Measurements from ENCODE around the gene PRRC2B. TPM values are rescaled to one million over a fixed set of nuclear protein-coding genes. Genes with fewer than 3 reads are reported as not detected.

PRRC2B gene
- total and polyA plus RNA-seq, 2 of the 8 experiments (the other 6 are each of a cell fraction or from before 2014, with no cell fraction given): 37.3 to 249 TPM

- H3K18ac ChIP-seq (ENCODE audit: extremely low read depth, low read length): no peak overlapping the region
- no peaks in the 10 kb centered on the region for H3K79me1 ChIP-seq (ENCODE audit: low read depth, low read length)
- no peaks in the 10 kb centered on the region for H3K79me2 ChIP-seq (ENCODE audit: control insufficient read depth in 1 of 2, insufficient read depth in 2 of 2, low read length in 2 of 2)
- no peak overlapping the region for H3K9ac ChIP-seq (replicated peaks in 1 of 4; ENCODE audit: extremely low read depth in 1 of 4, low read depth in 3 of 4, low read length in 3 of 4)
- peaks cover 3 to 5% of the 10 kb centered on the region in 2 experiments; a peak in 2 of 4 replicates for H3K9me3 ChIP-seq (ENCODE audit: insufficient read depth in 2 of 2, low read depth in 1 of 2, low read length in 1 of 2)
- H4K20me1 ChIP-seq (replicated peaks in 1 of 2; ENCODE audit: control insufficient read depth in 1 of 2, insufficient read depth in 2 of 2, low read length in 2 of 2): peaks cover 1 to 3% of the 10 kb centered on the region in 2 experiments
- H3K23ac ChIP-seq (ENCODE audit: insufficient read length): no peak overlapping the region
- no peak overlapping the region for H3K14ac ChIP-seq (ENCODE audit: insufficient read length)
- H3K4me2 ChIP-seq (ENCODE audit: insufficient read depth in 1 of 2, low read depth in 2 of 2, low read length in 2 of 2): no peak overlapping the region
- no peak overlapping the region for H2BK15ac ChIP-seq (ENCODE audit: low read length)
- no peak overlapping the region for H3K56ac ChIP-seq (replicated peaks; ENCODE audit: insufficient read length, low read depth, low read length)
- no peak overlapping the region for H2AK5ac ChIP-seq (ENCODE audit: low read depth, low read length)
- no peak overlapping the region for H4K5ac ChIP-seq (ENCODE audit: insufficient read length, low read depth, low read length)
- no peaks in the 10 kb centered on the region for H3K4me1 ChIP-seq (replicated peaks in 1 of 4; ENCODE audit: control insufficient read depth in 3 of 4, insufficient read depth in 4 of 4, low read length in 3 of 4)
- H2BK12ac ChIP-seq (ENCODE audit: low read depth, low read length): no peak overlapping the region
- POLR2A ChIA-PET (ENCODE audit: partially characterized antibody): interaction anchor here (0.7 to 3.7 kb wide), 4 partner anchors 10 to 29 kb away, joined by 3 to 22 read pairs (median 12); partner anchors contain the start of gene POMT1
- no peak overlapping the region for H2AFZ ChIP-seq (ENCODE audit: low read length)
- CTCF ChIA-PET (ENCODE audit: partially characterized antibody): interaction anchor here (1.5 kb wide), 1 partner anchor 40 kb away, joined by 3 read pairs; no protein-coding TSS in a partner anchor
- TF ChIP-seq TAF7 (optimal IDR thresholded peaks at IDR 0.05; ENCODE audit: borderline replicate concordance, low read depth, low read length): no peak
- WGBS, 2 experiments (ENCODE audit: extremely low coverage in 1 of 2, insufficient coverage in 1 of 2, insufficient read length in 1 of 2, insufficient replicate concordance in 2 of 2, low coverage in 1 of 2, low lambda C conversion rate in 2 of 2, missing lambda C conversion rate in 1 of 2): 95% methylated on average over 11 of the region's 11 CpGs; no CpG with 5 or more reads in 1 of the 2 experiments
- no peak overlapping the region for H3K27ac ChIP-seq (ENCODE audit: low read depth, low read length)
- H3K23me2 ChIP-seq (ENCODE audit: low read depth, low read length): no peaks in the 10 kb centered on the region
- DNase-seq (ENCODE audit: low read depth in 1 of 2, low spot score in 2 of 2): no peak
- peaks cover 25 to 69% (median 49%) of the 10 kb centered on the region in 4 experiments for H3K36me3 ChIP-seq (ENCODE audit: control insufficient read depth in 2 of 4, insufficient read depth in 4 of 4, low read length in 3 of 4)
- no peak overlapping the region for H3K4me3 ChIP-seq (ENCODE audit: extremely low read depth in 1 of 4, insufficient read depth in 2 of 4, low read depth in 3 of 4, low read length in 4 of 4)
- H2BK120ac ChIP-seq (replicated peaks; ENCODE audit: low read depth, low read length): no peak overlapping the region
- H4K8ac ChIP-seq (ENCODE audit: extremely low read depth, insufficient read depth, low read length): no peak overlapping the region
- no peak overlapping the region for H2BK20ac ChIP-seq (ENCODE audit: low read length)
- no peak overlapping the region for H3K4ac ChIP-seq (replicated peaks; ENCODE audit: insufficient read length, low read depth, low read length)
- H4K91ac ChIP-seq (replicated peaks; ENCODE audit: insufficient read length, low read length): no peak overlapping the region
- H3K27me3 ChIP-seq (replicated peaks in 1 of 4; ENCODE audit: control insufficient read depth in 3 of 4, extremely low read depth in 1 of 4, insufficient read depth in 3 of 4, low read length in 3 of 4): no peaks in the 10 kb centered on the region
- FAIRE-seq: no peak
- H2BK5ac ChIP-seq (ENCODE audit: low read depth, low read length): no peak overlapping the region
Measured at GRCh38 chr9:131517761-131518190, 123.9 kb downstream of the PRRC2B start.

All from H1 (cell line).